CD14-positive monocyte (primary cell): ENCODE results near the gene SSBP3. TPM values are rescaled to one million over a fixed set of nuclear protein-coding genes. Genes with fewer than 3 reads are reported as not detected.

Source experiments
- DNase-seq, 3 donors: peaks; one replicate each; pipeline ENCODE4 v3.0.0-alpha.2; 2011 to 2022
- H2AFZ ChIP-seq: 2 replicates; pipeline ENCODE4 v1.6.0; 2012; ENCODE audit warnings: mild to moderate bottlenecking, low read depth, low read length, inconsistent platforms; ENCODE audit not compliant: insufficient read depth, poor library complexity, severe bottlenecking
- H3K27ac ChIP-seq, 2 donors: 1 replicate in 1 of 2; 2 replicates in 1 of 2; pipeline ENCODE4 v1.5.1; 2012 to 2013; ENCODE audit warnings: low read length in 2 of 2, control low read depth in 1 of 2, inconsistent platforms in 1 of 2, low read depth in 1 of 2, mild to moderate bottlenecking in 1 of 2
- H3K27me3 ChIP-seq, 2 donors: one replicate each; pipeline versions ENCODE4 v1.6.0 to v1.6.1; 2011 to 2013; ENCODE audit warnings: low read length in 2 of 2; ENCODE audit not compliant: control insufficient read depth in 2 of 2, insufficient read depth in 2 of 2
- H3K36me3 ChIP-seq, 2 donors: replicated peaks in 1 of 2; 1 replicate in 1 of 2; 2 replicates in 1 of 2; pipeline versions ENCODE4 v1.5.1 to v1.6.1; 2012 to 2013; ENCODE audit warnings: low read length in 2 of 2, control low read depth in 1 of 2, inconsistent platforms in 1 of 2, mild to moderate bottlenecking in 1 of 2; ENCODE audit not compliant: insufficient read depth in 2 of 2, control insufficient read depth in 1 of 2
- H3K4me1 ChIP-seq, 2 donors: 1 replicate in 1 of 2; 2 replicates in 1 of 2; pipeline versions ENCODE4 v1.5.1 to v1.6.1; 2012 to 2013; ENCODE audit warnings: low read length in 2 of 2, control low read depth in 1 of 2, inconsistent platforms in 1 of 2, mild to moderate bottlenecking in 1 of 2, moderate library complexity in 1 of 2; ENCODE audit not compliant: insufficient read depth in 2 of 2, control insufficient read depth in 1 of 2
- H3K4me2 ChIP-seq: replicated peaks from 2 replicates; pipeline ENCODE3; 2012; ENCODE audit warnings: low read length, moderate library complexity, mild to moderate bottlenecking; ENCODE audit not compliant: poor library complexity, severe bottlenecking; ENCODE audit errors: extremely low read depth
- H3K4me3 ChIP-seq, 3 experiments: fragments of 200-600 bp in 1 of 3; sonication (generic) in 1 of 3; replicated peaks in 1 of 3; 1 replicate in 2 of 3; 2 replicates in 1 of 3; pipeline ENCODE4 v1.5.1; 2011 to 2013; ENCODE audit warnings: low read length in 3 of 3, mild to moderate bottlenecking in 3 of 3, control low read depth in 2 of 3, low read depth in 2 of 3, inconsistent platforms in 1 of 3, moderate library complexity in 1 of 3
- H3K79me2 ChIP-seq: 2 replicates; pipeline ENCODE4 v1.6.0; 2012; ENCODE audit warnings: mild to moderate bottlenecking, control low read depth, inconsistent platforms, low read length, moderate library complexity; ENCODE audit not compliant: insufficient read depth
- H3K9ac ChIP-seq: 2 replicates; pipeline ENCODE4 v1.6.0; 2017; ENCODE audit warnings: low read length, mild to moderate bottlenecking; ENCODE audit not compliant: insufficient read depth, poor library complexity, severe bottlenecking
- H3K9me3 ChIP-seq, 2 donors: replicated peaks in 1 of 2; 1 replicate in 1 of 2; 2 replicates in 1 of 2; pipeline versions ENCODE4 v1.5.1 to v1.6.1; 2012 to 2013; ENCODE audit warnings: low read length in 2 of 2, control low read depth in 1 of 2; ENCODE audit not compliant: control insufficient read depth in 1 of 2, insufficient read depth in 1 of 2
- H4K20me1 ChIP-seq: 2 replicates; pipeline ENCODE4 v1.6.0; 2012; ENCODE audit warnings: mild to moderate bottlenecking, low read length, control low read depth, moderate library complexity; ENCODE audit not compliant: insufficient read depth
- H3K27ac Mint-ChIP-seq, 7 donors: one replicate each; pipeline ENCODE4 v1.8.0; 2020; ENCODE audit warnings: mild to moderate bottlenecking in 7 of 7, mixed read lengths in 7 of 7, moderate library complexity in 6 of 7, inconsistent platforms in 2 of 7
- H3K27me3 Mint-ChIP-seq, 3 donors: one replicate each; pipeline ENCODE4 v1.8.0; 2021 to 2022; ENCODE audit warnings: low read depth in 3 of 3, mild to moderate bottlenecking in 3 of 3, mixed read lengths in 3 of 3, moderate library complexity in 3 of 3, inconsistent platforms in 1 of 3
- H3K36me3 Mint-ChIP-seq, 2 donors: one replicate each; pipeline ENCODE4 v1.8.0; 2020; ENCODE audit warnings: mixed read lengths in 2 of 2, inconsistent platforms in 1 of 2, mild to moderate bottlenecking in 1 of 2
- H3K4me1 Mint-ChIP-seq: one replicate; pipeline ENCODE4 v1.8.0; 2020; ENCODE audit warnings: mild to moderate bottlenecking, mixed read lengths
- H3K4me3 Mint-ChIP-seq, 2 donors: one replicate each; pipeline ENCODE4 v1.8.0; 2020; ENCODE audit warnings: mild to moderate bottlenecking in 2 of 2, mixed read lengths in 2 of 2, moderate library complexity in 1 of 2
- H3K9me3 Mint-ChIP-seq, 7 donors: one replicate each; pipeline ENCODE4 v1.8.0; 2020 to 2022; ENCODE audit warnings: mixed read lengths in 7 of 7, mild to moderate bottlenecking in 6 of 7, moderate library complexity in 6 of 7, inconsistent platforms in 2 of 7
- WGBS: methylation state at CpG from one replicate; pipeline ENCODE4 v1.1.5; 2013; ENCODE audit warnings: missing lambda C conversion rate; ENCODE audit not compliant: insufficient coverage; 5-methylcytosine and 5-hydroxymethylcytosine counted together
- intact Hi-C, 2 donors: fragments of 100-400 bp; cut with micrococcal nuclease; formaldehyde crosslinking; loops; one replicate each; pipeline versions ENCODE4 v1.15.0 to v1.15.1; 2023
- polyA plus RNA-seq, 3 donors: library from polyadenylated mRNA; depleted of rRNA in 1 of 3; unstranded in 2 of 3; stranded (reverse) in 1 of 3; fragments of 300-500 nt in 2 of 3; fragments of >200 nt in 1 of 3; fragmentation: Illumina TruSeq in 2 of 3; gene quantifications; 1 replicate in 2 of 3; 2 replicates in 1 of 3; pipeline ENCODE4 v1.2.3, GENCODE V29; 2012 to 2021
- TF ChIP-seq, protein P1 (sequence below): fragments of 200-600 bp; IDR thresholded peaks from one replicate; pipeline ENCODE4 v1.8.0; 2022; ENCODE audit warnings: antibody characterized with exemption, mild to moderate bottlenecking

The SSBP3 gene
- polyA plus RNA-seq, 3 donors = 4.1 to 30.7 (median 4.3) TPM

DNA sequence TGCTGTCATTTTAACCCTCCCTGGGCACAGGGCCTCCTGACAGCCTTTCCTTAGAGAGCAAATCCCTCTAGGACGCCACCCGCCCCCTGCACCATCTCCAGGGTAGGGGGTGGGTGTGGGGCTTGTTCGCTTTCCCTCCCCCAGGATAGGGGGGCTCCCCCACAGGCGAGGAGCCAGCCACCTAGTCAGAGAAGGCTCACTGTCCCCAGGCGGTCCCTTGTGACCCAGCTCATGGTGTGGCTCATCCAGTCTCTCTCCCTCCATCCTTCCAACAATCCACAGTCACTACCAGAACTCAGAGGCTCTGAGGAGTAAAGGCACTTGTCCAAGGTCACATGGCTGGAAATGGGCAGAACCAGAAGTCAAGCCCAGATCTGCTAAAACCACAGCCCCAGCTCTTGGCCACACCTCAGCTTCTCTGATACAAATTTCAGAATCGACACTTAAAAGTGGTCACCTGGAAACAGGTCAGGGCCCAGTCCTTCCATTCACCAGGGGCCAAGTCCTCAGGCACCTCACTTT, 116.4 kb downstream of the SSBP3 start:
- H3K4me1 Mint-ChIP-seq = peaks cover 11% of the 10 kb centered on the region

DNA sequence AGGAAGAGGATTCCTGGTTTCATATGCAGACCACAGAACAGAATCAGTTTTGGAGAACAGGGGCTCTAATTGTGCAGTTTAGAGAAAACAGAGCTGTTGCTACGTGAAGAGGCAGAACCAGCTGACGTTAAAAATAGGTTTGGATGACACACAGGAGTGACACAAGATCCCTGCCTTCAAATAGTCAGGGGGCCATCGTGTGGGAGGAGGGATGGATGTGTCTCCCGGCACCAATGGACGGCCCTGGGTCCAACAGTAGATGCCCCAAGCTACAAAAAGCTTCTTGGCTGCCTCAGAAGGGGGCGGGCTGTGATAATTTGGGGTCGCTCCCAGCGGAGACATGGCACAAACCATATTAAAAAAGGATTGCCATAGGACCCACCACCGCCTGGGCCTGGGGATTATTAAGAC, 118.4 kb downstream of the SSBP3 start:
- Mint-ChIP-seq H3K36me3 (no peaks in the 10 kb centered on the region), H3K4me3 (peak overlapping the region in 1 of 2 donors; percentile 54), H3K9me3 (peaks cover 0 to 2% (median 0%) of the 10 kb centered on the region in 7 donors), H3K27me3 (peaks cover 0 to 2% (median 2%) of the 10 kb centered on the region in 3 donors), H3K4me1 (peaks cover 21% of the 10 kb centered on the region), H3K27ac (peak overlapping the region in 3 of 7 donors; percentile 35 to 82 (median 78))
- H3K4me3 ChIP-seq = no peak overlapping the region
- intact Hi-C loops = no loop called here
- WGBS = 69% methylated on average over 8 of the region's 9 CpGs
- no peak overlapping the region for H3K27ac ChIP-seq
- TF ChIP-seq, protein P1, sequence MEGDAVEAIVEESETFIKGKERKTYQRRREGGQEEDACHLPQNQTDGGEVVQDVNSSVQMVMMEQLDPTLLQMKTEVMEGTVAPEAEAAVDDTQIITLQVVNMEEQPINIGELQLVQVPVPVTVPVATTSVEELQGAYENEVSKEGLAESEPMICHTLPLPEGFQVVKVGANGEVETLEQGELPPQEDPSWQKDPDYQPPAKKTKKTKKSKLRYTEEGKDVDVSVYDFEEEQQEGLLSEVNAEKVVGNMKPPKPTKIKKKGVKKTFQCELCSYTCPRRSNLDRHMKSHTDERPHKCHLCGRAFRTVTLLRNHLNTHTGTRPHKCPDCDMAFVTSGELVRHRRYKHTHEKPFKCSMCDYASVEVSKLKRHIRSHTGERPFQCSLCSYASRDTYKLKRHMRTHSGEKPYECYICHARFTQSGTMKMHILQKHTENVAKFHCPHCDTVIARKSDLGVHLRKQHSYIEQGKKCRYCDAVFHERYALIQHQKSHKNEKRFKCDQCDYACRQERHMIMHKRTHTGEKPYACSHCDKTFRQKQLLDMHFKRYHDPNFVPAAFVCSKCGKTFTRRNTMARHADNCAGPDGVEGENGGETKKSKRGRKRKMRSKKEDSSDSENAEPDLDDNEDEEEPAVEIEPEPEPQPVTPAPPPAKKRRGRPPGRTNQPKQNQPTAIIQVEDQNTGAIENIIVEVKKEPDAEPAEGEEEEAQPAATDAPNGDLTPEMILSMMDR = no peak
- peaks cover 64% of the 10 kb centered on the region for H4K20me1 ChIP-seq
- no peaks in the 10 kb centered on the region for H3K27me3 ChIP-seq
- peak in 2 of 3 donors; percentile 6 to 10 for DNase-seq
- no peaks in the 10 kb centered on the region for H3K9me3 ChIP-seq
- H3K4me1 ChIP-seq = peaks cover 12 to 22% of the 10 kb centered on the region in 2 donors
- H3K79me2 ChIP-seq = no peaks in the 10 kb centered on the region
- no peak overlapping the region for H3K4me2 ChIP-seq
- no peaks in the 10 kb centered on the region for H3K36me3 ChIP-seq
- no peak overlapping the region for H3K9ac ChIP-seq
- no peak overlapping the region for H2AFZ ChIP-seq

More for the DNA sequence above, 116.4 kb downstream of the SSBP3 start:
- peaks cover 3 to 11% of the 10 kb centered on the region in 2 donors for H3K4me1 ChIP-seq
- no peaks in the 10 kb centered on the region for H3K79me2 ChIP-seq
- no peak overlapping the region for H3K9ac ChIP-seq
- no peak for DNase-seq
- Mint-ChIP-seq H3K36me3 (no peaks in the 10 kb centered on the region), H3K4me3 (no peak overlapping the region), H3K9me3 (no peaks in the 10 kb centered on the region), H3K27me3 (peaks cover 0 to 2% (median 0%) of the 10 kb centered on the region in 3 donors), H3K27ac (peak overlapping the region in 2 of 7 donors; percentile 24 to 56)
- peaks cover 69% of the 10 kb centered on the region for H4K20me1 ChIP-seq
- no peak overlapping the region for H2AFZ ChIP-seq
- no peaks in the 10 kb centered on the region for H3K9me3 ChIP-seq
- 67% methylated on average over 1 of the region's 6 CpGs for WGBS
- H3K4me2 ChIP-seq = no peak overlapping the region
- intact Hi-C loops = no loop called here
- H3K36me3 ChIP-seq = no peaks in the 10 kb centered on the region
- H3K4me3 ChIP-seq = no peak overlapping the region
- H3K27me3 ChIP-seq = no peaks in the 10 kb centered on the region
- H3K27ac ChIP-seq = no peak overlapping the region
- TF ChIP-seq, protein P1 = no peak
